Renal pelvis (tissue), 4 donors: ENCODE results near the gene ADCY2. TPM values are rescaled to one million over a fixed set of nuclear protein-coding genes. Genes with fewer than 3 reads are reported as not detected.
A peak's percentile ranks its signal among the peaks of the same experiment; 100 is the strongest.

Source experiments
- DNase-seq: peaks from one replicate; pipeline ENCODE4 v3.0.0-alpha.2; 2013
- polyA plus RNA-seq, 3 donors: library from polyadenylated mRNA; unstranded; fragments of 120-200 nt; gene quantifications; one replicate each; pipeline ENCODE4 v1.2.1, GENCODE V29; 2013; ENCODE audit not compliant: insufficient read length in 3 of 3

The ADCY2 gene
- polyA plus RNA-seq, 3 donors, result 3.4 to 4.0 (median 3.7) TPM

GRCh38 chr5:7824995-7825394 lies 429.1 kb downstream of the ADCY2 start:
- no peak for DNase-seq

- no peak for DNase-seq
These were observed 429.7 kb downstream of the ADCY2 start for GRCh38 chr5:7825630-7826029.

- DNase-seq, result no peak
These were observed 431.7 kb downstream of the ADCY2 start for GRCh38 chr5:7827610-7828009.

- no peak for DNase-seq
These were observed 432.3 kb downstream of the ADCY2 start for GRCh38 chr5:7828269-7828668.

- no peak for DNase-seq
These were observed 439.0 kb downstream of the ADCY2 start for GRCh38 chr5:7834982-7835381.

- DNase-seq, result peak; percentile 20
These were observed 441.5 kb downstream of the ADCY2 start for GRCh38 chr5:7837403-7837802.

GRCh38 chr5:7842531-7842930 lies 446.6 kb downstream of the ADCY2 start:
- no peak for DNase-seq

GRCh38 chr5:7844901-7845300 lies 449.0 kb downstream of the ADCY2 start:
- no peak for DNase-seq

- DNase-seq, result no peak
These were observed 449.6 kb downstream of the ADCY2 start for GRCh38 chr5:7845557-7845956.

GRCh38 chr5:7846327-7846726 lies 450.4 kb downstream of the ADCY2 start:
- DNase-seq, result no peak

GRCh38 chr5:7848296-7848695 lies 452.4 kb downstream of the ADCY2 start:
- DNase-seq, result no peak

- DNase-seq, result peak; percentile 34
These were observed 453.9 kb downstream of the ADCY2 start for GRCh38 chr5:7849681-7850394.

GRCh38 chr5:7850395-7851239 lies 454.7 kb downstream of the ADCY2 start, which contains the start of gene CFAP90:
Gene CFAP90 (minus strand): TSS chr5:7851133. CDS start chr5:7851021, 112 bp downstream.
- peak; percentile 80 for DNase-seq

GRCh38 chr5:7851240-7851592 lies 455.3 kb downstream of the ADCY2 start:
- no peak for DNase-seq

GRCh38 chr5:7851617-7852289 lies 455.8 kb downstream of the ADCY2 start:
- no peak for DNase-seq

- DNase-seq, result no peak
These were observed 456.6 kb downstream of the ADCY2 start for GRCh38 chr5:7852542-7852941.

- DNase-seq, result no peak
These were observed 457.1 kb downstream of the ADCY2 start for GRCh38 chr5:7852988-7853387.

- no peak for DNase-seq
These were observed 459.7 kb downstream of the ADCY2 start for GRCh38 chr5:7855611-7856010.

GRCh38 chr5:7856855-7857254 lies 460.9 kb downstream of the ADCY2 start:
- peak; percentile 28 for DNase-seq

- no peak for DNase-seq
These were observed 461.4 kb downstream of the ADCY2 start for GRCh38 chr5:7857361-7857760.

GRCh38 chr5:7857926-7858632 lies 462.1 kb downstream of the ADCY2 start:
- DNase-seq, result no peak

GRCh38 chr5:7866196-7866595 lies 470.3 kb downstream of the ADCY2 start:
- no peak for DNase-seq
